Stomach (tissue), 9 donors: ENCODE measurements around the gene HTR1B. TPM values are rescaled to one million over a fixed set of nuclear protein-coding genes. Genes with fewer than 3 reads are reported as not detected.

Experiments
- DNase-seq, 2 donors: peaks; one replicate each; pipeline versions ENCODE4 v3.0.0 to v3.0.0-alpha.2; 2013 to 2019
- H3K27ac ChIP-seq, 5 donors: fragments of 200-600 bp in 4 of 5; sonication (generic) in 4 of 5; one replicate each; pipeline ENCODE4 v1.5.1; 2013 to 2019; ENCODE audit warnings: mild to moderate bottlenecking in 1 of 5, moderate library complexity in 1 of 5
- H3K27me3 ChIP-seq, 3 donors: fragments of 200-600 bp; sonication (generic); one replicate each; pipeline ENCODE4 v1.5.1; 2017 to 2019; ENCODE audit warnings: mixed run types in 1 of 3
- H3K36me3 ChIP-seq, 4 donors: fragments of 200-600 bp; sonication (generic); 1 replicate in 3 of 4; 2 replicates in 1 of 4; pipeline ENCODE4 v1.5.1; 2016 to 2019
- H3K4me1 ChIP-seq, 4 donors: fragments of 200-600 bp; sonication (generic); one replicate each; pipeline ENCODE4 v1.5.1; 2016 to 2019
- H3K4me3 ChIP-seq, 4 donors: fragments of 200-600 bp; sonication (generic) in 3 of 4; one replicate each; pipeline ENCODE4 v1.5.1; 2016 to 2019; ENCODE audit warnings: mild to moderate bottlenecking in 1 of 4
- H3K9me3 ChIP-seq, 4 donors: fragments of 200-600 bp; sonication (generic); one replicate each; pipeline ENCODE4 v1.5.1; 2016 to 2019
- EP300 ChIP-seq: sonication (generic); formaldehyde crosslinking; IDR thresholded peaks from one replicate; pipeline ENCODE4 v1.6.1; 2017; ENCODE audit warnings: antibody characterized with exemption
- POLR2A ChIP-seq, 4 donors: fragments of 450-650 bp; IDR thresholded peaks; one replicate each; pipeline ENCODE4 v1.6.1; 2016; ENCODE audit warnings: antibody characterized with exemption in 4 of 4, control low read depth in 2 of 4, mild to moderate bottlenecking in 1 of 4, moderate library complexity in 1 of 4
- POLR2AphosphoS5 ChIP-seq, 3 donors: sonication (generic); formaldehyde crosslinking; IDR thresholded peaks; one replicate each; pipeline ENCODE4 v1.6.1; 2016; ENCODE audit warnings: antibody characterized with exemption in 3 of 3
- WGBS, 5 donors: extraction: QIAGEN DNeasy Blood & Tissue Kit in 3 of 5; methylation state at CpG; one replicate each; pipeline versions ENCODE4 v1.1.5 to v1.1.7; 2013 to 2018; 5-methylcytosine and 5-hydroxymethylcytosine counted together
- intact Hi-C: fragments of 100-400 bp; cut with DNase I; formaldehyde crosslinking; loops from one replicate; pipeline ENCODE4 v1.15.1; 2023; ENCODE audit warnings: low total_unique reads
- polyA plus RNA-seq, 3 donors: library from polyadenylated mRNA; stranded (reverse); fragments of 200-250 nt; gene quantifications; one replicate each; pipeline ENCODE4 v1.2.3, GENCODE V29; 2013
- total RNA-seq, 5 donors: library from RNA; depleted of rRNA; stranded (reverse); fragments of >200 nt; gene quantifications; one replicate each; pipeline versions ENCODE4 v1.1.0 to v1.2.3, GENCODE V29; 2014 to 2016
- TF ChIP-seq, protein P1 (sequence below), 7 experiments: fragments of 450-650 bp in 4 of 7; fragments of 200-600 bp in 3 of 7; sonication (generic) in 3 of 7; IDR thresholded peaks; one replicate each; pipeline ENCODE4 v1.5.1; 2016 to 2019; ENCODE audit warnings: antibody characterized with exemption in 7 of 7, control low read depth in 2 of 7, mild to moderate bottlenecking in 1 of 7
- donor health status: healthy with polysubstance abuse.
- donor health status: Bipolar disorder and iron deficiency.
- donor health status: healthy.

Gene HTR1B
- total and polyA plus RNA-seq, 8 donors: 0.10 to 3.5 (median 2.3) TPM; not detected in 3

DNA sequence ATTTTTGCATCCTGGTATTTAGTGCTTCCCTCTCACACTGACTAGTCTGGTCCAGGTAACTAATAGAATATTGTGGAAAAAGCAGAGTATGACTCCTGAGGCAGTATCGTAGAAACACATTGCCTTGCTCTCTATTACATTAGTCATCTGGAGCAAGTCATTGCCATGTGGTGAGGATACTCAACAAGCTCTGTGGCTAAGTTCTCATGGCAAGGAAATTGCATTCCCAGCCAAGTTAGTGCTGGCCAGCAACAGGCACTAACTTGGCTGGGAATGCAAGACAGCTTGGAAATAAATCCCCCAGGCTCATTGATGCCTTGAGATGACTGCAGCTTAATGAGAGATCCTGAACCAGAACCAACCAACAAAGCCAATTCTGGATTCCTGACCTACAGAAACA is 39.7 kb upstream of the HTR1B start:
- Histone ChIP-seq H3K27ac (no peak overlapping the region), H3K36me3 (no peaks in the 10 kb centered on the region), H3K4me1 (no peaks in the 10 kb centered on the region), H3K27me3 (no peaks in the 10 kb centered on the region), H3K4me3 (no peak overlapping the region), H3K9me3 (no peaks in the 10 kb centered on the region)
- TF ChIP-seq EP300 (no peak), POLR2A (IDR thresholded peaks at IDR 0.05) (no peak), POLR2AphosphoS5 (IDR thresholded peaks at IDR 0.05) (no peak)
- TF ChIP-seq, protein P1, sequence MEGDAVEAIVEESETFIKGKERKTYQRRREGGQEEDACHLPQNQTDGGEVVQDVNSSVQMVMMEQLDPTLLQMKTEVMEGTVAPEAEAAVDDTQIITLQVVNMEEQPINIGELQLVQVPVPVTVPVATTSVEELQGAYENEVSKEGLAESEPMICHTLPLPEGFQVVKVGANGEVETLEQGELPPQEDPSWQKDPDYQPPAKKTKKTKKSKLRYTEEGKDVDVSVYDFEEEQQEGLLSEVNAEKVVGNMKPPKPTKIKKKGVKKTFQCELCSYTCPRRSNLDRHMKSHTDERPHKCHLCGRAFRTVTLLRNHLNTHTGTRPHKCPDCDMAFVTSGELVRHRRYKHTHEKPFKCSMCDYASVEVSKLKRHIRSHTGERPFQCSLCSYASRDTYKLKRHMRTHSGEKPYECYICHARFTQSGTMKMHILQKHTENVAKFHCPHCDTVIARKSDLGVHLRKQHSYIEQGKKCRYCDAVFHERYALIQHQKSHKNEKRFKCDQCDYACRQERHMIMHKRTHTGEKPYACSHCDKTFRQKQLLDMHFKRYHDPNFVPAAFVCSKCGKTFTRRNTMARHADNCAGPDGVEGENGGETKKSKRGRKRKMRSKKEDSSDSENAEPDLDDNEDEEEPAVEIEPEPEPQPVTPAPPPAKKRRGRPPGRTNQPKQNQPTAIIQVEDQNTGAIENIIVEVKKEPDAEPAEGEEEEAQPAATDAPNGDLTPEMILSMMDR (IDR thresholded peaks at IDR 0.05): no peak
- 80 to 97% (median 96%) methylated on average over 1 of the region's 1 CpG for WGBS, 5 donors
- DNase-seq: no peak
- intact Hi-C loops: no loop called here

DNA sequence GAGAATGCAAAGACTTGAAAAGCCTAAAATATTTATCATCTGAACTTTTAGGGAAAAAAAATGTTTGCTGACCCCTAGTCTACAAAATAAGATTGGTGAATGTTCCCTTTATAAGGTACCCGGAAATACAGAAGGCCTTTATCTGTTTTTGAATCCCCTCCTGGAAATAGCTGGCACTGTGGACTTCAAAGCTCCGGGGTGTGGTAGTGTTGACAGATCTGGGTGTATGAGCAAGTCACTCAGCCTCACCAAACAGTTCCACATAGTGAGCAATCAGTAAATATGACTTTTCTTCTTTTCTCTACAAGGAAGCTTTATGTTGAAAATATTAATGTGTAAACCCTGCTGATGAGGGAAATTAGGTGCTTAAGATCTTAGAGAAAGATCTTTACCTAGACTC is 29.2 kb upstream of the HTR1B start:
- peak; percentile 39 to 78 for DNase-seq
- TF ChIP-seq, protein P1 (IDR thresholded peaks at IDR 0.05): no peak
- peak in 1 of 3 donors; percentile 62 for TF ChIP-seq POLR2AphosphoS5 (IDR thresholded peaks at IDR 0.05)
- H3K27ac ChIP-seq: peak overlapping the region in 3 of 5 donors; percentile 34 to 52 (median 51)
- H3K9me3 ChIP-seq: no peaks in the 10 kb centered on the region
- no peak overlapping the region for H3K4me3 ChIP-seq
- WGBS, 5 donors: 28 to 55% (median 39%) methylated on average over 2 of the region's 2 CpGs
- H3K36me3 ChIP-seq: no peaks in the 10 kb centered on the region
- H3K27me3 ChIP-seq: no peaks in the 10 kb centered on the region
- intact Hi-C loops: no loop called here
- H3K4me1 ChIP-seq: peaks cover 0 to 15% (median 2%) of the 10 kb centered on the region in 4 donors

DNA sequence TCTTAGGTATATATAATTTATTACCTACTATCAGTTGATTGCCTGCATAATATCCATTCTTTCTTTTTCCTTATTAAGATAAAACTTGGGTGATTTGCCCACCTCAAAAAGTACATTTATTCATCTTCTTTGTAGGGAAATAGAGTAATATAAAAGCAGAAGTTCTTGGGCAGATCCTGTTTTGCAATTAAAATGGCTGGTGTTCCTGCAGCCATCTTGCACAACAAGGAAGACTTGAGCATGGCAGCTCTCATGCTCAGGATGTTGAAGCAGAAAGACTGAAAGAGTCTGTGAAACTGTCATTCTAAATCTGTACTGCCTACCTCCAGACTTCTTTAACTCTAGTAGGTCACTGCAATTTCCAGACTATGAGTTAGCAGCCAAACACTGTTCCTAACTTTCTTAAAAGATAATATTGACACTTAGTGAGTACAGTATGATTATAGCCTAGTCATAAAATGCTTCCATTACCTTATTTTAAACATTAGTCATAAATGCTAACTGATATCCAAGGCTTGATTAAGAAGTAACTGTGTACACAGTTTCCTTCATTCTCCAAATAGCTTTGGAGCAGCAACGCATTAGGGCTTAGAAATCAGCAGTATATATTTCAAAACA is 24.6 kb upstream of the HTR1B start:
- intact Hi-C loops: no loop called here
- H3K27ac ChIP-seq: peak overlapping the region in 3 of 5 donors; percentile 2 to 66 (median 36)
- no peaks in the 10 kb centered on the region for H3K27me3 ChIP-seq
- 31 to 54% (median 36%) methylated on average over 1 of the region's 1 CpG for WGBS, 5 donors
- no peaks in the 10 kb centered on the region for H3K9me3 ChIP-seq
- TF ChIP-seq POLR2A (IDR thresholded peaks at IDR 0.05): no peak
- TF ChIP-seq POLR2AphosphoS5 (IDR thresholded peaks at IDR 0.05): peak in 2 of 3 donors; percentile 28 to 33
- TF ChIP-seq, protein P1 (IDR thresholded peaks at IDR 0.05): no peak
- TF ChIP-seq EP300: no peak
- no peak overlapping the region for H3K4me3 ChIP-seq
- H3K4me1 ChIP-seq: peaks cover 0 to 16% (median 2%) of the 10 kb centered on the region in 4 donors
- peak in 1 of 2 donors; percentile 42 for DNase-seq
- no peaks in the 10 kb centered on the region for H3K36me3 ChIP-seq

DNA sequence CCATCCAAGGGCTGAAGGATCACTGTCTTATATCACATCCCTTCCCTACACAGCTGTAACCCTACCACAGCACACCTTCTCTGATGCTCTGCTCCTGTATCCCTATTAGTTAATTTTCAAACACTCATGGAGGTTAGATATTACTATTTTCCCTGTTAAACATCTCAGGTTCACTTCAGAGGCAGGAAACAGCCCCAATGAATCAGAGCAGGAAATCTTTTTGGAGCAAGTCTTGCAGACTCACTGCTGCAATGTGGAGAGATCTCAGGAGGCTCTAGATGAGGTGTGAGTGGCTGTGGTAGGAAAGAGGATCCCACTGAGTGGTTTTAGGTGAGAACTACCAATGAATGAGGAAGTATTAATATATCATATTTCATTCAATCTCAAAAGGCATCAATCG is 19.7 kb upstream of the HTR1B start:
- peaks cover 0 to 10% (median 2%) of the 10 kb centered on the region in 4 donors for H3K4me1 ChIP-seq
- no peaks in the 10 kb centered on the region for H3K27me3 ChIP-seq
- 56 to 81% (median 69%) methylated on average over 1 of the region's 1 CpG for WGBS, 5 donors
- TF ChIP-seq, protein P1 (IDR thresholded peaks at IDR 0.05): no peak
- TF ChIP-seq POLR2AphosphoS5 (IDR thresholded peaks at IDR 0.05) (no peak), EP300 (no peak), POLR2A (IDR thresholded peaks at IDR 0.05) (no peak)
- H3K9me3 ChIP-seq: no peaks in the 10 kb centered on the region
- no peak for DNase-seq
- no peak overlapping the region for H3K4me3 ChIP-seq
- no peak overlapping the region for H3K27ac ChIP-seq
- intact Hi-C loops: no loop called here
- no peaks in the 10 kb centered on the region for H3K36me3 ChIP-seq
